Memory B cell (primary cell): Measurements from ENCODE around the gene SSX2IP.

ENCODE experiments used
- ATAC-seq: fragments of 150-1000 bp; cut with Tn5 transposase; 2 replicates; pipeline ENCODE4 v1.10.0; 2021; ENCODE audit warnings: low read depth, mild to moderate bottlenecking, moderate library complexity
- DNase-seq, 2 donors: peaks; one replicate each; pipeline ENCODE4 v3.0.0; 2022; ENCODE audit warnings: low spot score in 2 of 2
- H3K27ac Mint-ChIP-seq: one replicate; pipeline ENCODE4 v1.8.0; 2022; ENCODE audit warnings: mild to moderate bottlenecking, moderate library complexity, mixed read lengths
- H3K27me3 Mint-ChIP-seq: one replicate; pipeline ENCODE4 v1.8.0; 2022; ENCODE audit warnings: mixed read lengths
- H3K36me3 Mint-ChIP-seq: one replicate; pipeline ENCODE4 v1.8.0; 2022; ENCODE audit warnings: mild to moderate bottlenecking, mixed read lengths
- H3K4me1 Mint-ChIP-seq: one replicate; pipeline ENCODE4 v1.8.0; 2022; ENCODE audit warnings: mixed read lengths
- H3K4me3 Mint-ChIP-seq: one replicate; pipeline ENCODE4 v1.8.0; 2022; ENCODE audit warnings: mild to moderate bottlenecking, moderate library complexity, mixed read lengths
- H3K9me3 Mint-ChIP-seq: one replicate; pipeline ENCODE4 v1.8.0; 2022; ENCODE audit warnings: mixed read lengths

SSX2IP gene

DNA sequence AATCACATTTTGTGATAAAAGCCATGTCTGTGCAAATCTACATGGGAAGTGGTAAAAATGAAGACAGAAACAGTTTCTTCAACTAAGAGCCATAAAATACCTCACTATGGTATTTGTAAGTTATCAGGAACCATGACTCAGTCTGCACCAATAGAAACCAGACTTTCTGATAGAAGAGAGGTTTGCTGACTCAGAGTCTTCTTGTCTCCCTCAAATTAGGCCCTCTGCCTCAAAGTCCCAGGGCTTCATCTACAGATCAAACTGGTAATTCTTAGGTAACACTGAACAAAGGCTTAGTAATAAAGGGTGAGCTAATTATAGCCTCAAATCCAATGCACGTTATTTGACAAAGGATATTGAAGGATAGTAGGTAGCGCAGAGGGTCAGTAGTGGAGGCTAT lies 30.9 kb upstream of the SSX2IP start:
- H3K27ac Mint-ChIP-seq: no peak overlapping the region
- no peaks in the 10 kb centered on the region for H3K4me1 Mint-ChIP-seq
- H3K36me3 Mint-ChIP-seq: no peaks in the 10 kb centered on the region
- H3K27me3 Mint-ChIP-seq: peaks cover 9% of the 10 kb centered on the region
- no peak overlapping the region for H3K4me3 Mint-ChIP-seq
- no peaks in the 10 kb centered on the region for H3K9me3 Mint-ChIP-seq
- DNase-seq (no peak), ATAC-seq (no peak)

DNA sequence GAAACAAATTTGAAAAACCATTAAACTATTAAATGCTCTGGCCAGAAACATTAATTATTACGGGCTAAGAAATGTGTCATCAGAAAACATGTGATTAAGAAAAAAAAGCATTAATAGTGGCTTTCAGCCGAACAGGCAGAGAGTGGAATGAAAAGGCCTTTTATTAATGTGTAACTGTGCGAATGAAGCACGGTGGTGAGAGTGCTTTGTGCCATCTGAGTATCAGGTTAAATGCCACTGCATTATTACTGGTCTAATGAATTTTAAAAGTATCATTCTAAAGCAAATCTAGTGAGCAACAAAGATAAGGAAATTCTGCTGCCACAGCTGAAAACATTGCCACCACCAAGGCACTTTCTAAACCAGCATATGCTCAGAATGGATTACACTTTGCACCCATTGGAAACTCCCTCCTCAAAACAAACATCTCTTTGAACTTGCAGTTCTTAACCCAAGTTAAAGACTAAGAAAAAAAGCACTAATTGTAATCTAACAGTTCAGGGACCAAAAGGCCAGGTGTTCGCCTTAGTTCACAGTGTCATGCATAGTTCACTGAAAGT lies 30.0 kb upstream of the SSX2IP start:
- ATAC-seq (no peak), DNase-seq (no peak)
- Mint-ChIP-seq H3K4me3 (no peak overlapping the region), H3K27me3 (peaks cover 6% of the 10 kb centered on the region), H3K4me1 (no peaks in the 10 kb centered on the region), H3K9me3 (no peaks in the 10 kb centered on the region), H3K27ac (no peak overlapping the region), H3K36me3 (no peaks in the 10 kb centered on the region)

DNA sequence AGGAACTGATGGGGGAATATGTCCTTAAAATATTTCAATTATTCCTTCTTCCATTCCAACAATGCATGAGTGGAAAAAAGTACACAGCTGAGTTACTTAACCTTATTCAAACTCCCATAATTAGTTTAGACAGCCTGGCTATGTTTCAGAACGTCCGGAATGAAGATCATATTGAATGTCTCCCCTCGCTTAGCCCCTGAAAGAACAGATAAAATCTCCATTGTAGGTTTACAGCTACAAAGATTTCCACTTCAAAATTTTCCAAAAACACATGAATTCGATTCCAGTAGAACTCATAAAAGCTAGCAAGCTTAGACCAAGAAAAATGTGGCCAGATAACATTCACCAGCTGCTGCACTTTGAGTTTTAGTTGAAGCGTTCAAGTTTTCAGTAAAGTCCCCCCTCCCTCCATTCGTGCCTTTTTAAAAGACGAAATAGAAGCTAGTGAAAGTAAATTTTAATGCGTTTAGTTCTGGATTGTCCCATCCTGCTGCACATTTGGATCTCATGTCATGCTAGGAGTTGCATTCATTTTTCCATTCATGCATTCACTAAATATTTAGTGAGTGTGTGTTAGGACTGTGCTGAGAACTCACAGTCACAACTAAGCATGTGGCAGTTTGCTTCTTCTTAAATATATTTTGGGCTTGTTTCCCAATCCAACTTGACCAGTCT lies 29.4 kb upstream of the SSX2IP start:
- H3K27me3 Mint-ChIP-seq: peaks cover 5% of the 10 kb centered on the region
- no peak for DNase-seq
- no peaks in the 10 kb centered on the region for H3K36me3 Mint-ChIP-seq
- H3K4me1 Mint-ChIP-seq: no peaks in the 10 kb centered on the region
- H3K27ac Mint-ChIP-seq: no peak overlapping the region
- no peaks in the 10 kb centered on the region for H3K9me3 Mint-ChIP-seq
- ATAC-seq: no peak
- H3K4me3 Mint-ChIP-seq: no peak overlapping the region

DNA sequence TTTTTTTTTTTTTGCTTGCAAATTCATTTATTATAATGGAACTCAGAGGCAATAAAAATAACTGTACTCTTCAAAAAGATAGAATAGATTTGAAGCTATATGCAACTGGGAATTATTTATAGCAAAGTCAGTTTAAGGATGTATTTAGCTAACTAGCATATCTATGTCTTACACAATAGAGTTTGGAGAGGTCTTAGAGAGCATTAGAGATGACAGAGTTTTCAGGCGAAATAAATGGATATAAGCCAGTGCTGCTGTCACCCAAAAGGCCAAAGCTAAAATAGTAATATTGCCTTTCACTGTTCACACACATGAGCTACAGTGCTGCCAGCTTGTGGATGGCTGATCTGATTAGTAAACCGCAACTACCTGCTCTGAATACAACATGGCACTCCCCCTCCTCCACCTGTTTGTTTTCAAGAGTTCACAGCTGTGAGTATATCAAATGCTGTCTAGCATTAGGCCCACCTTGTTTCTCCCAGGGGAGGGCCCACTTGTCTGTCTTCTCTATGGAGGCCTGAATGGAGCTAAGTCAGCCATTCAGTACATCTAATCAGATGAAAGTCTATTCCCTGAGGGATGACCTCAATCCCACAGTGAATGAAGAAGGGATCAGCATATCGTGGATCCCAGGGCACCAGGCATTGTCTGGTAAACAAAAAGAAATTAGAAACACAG lies 25.2 kb upstream of the SSX2IP start:
- ATAC-seq: no peak
- Mint-ChIP-seq H3K4me3 (no peak overlapping the region), H3K27me3 (peaks cover 3% of the 10 kb centered on the region), H3K27ac (no peak overlapping the region), H3K36me3 (no peaks in the 10 kb centered on the region), H3K9me3 (no peaks in the 10 kb centered on the region), H3K4me1 (no peaks in the 10 kb centered on the region)
- DNase-seq: no peak

DNA sequence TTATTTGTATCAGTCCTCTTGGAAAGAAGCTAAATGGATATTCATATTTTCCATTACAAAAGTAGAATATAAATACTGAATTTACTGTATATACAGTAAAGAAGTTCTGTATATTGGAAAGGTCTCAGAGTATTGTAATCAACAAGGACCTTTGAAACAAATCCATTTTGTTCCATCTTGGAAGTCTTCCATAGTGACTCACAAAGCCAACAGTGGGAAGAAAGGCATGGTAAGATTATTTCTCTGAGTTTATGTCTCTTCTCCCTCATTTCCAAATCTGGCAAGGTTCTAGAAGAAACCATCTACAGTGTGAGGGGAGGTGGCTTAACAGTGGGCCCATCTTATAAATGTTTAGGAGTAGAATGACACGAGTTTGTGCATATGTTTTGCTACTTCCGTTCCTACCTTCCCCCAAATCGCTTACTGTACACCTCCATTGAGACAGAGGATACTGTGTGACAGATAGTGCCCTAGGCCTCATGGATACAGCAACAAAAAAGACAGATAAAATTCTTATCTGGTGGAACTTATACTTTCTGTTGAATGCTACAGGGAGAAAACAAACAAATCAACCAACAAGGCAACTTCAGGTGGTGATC lies 22.1 kb upstream of the SSX2IP start:
- ATAC-seq: no peak
- Mint-ChIP-seq H3K9me3 (no peaks in the 10 kb centered on the region), H3K27me3 (peaks cover 3% of the 10 kb centered on the region), H3K27ac (no peak overlapping the region), H3K4me3 (no peak overlapping the region), H3K36me3 (no peaks in the 10 kb centered on the region), H3K4me1 (no peaks in the 10 kb centered on the region)
- DNase-seq: no peak

DNA sequence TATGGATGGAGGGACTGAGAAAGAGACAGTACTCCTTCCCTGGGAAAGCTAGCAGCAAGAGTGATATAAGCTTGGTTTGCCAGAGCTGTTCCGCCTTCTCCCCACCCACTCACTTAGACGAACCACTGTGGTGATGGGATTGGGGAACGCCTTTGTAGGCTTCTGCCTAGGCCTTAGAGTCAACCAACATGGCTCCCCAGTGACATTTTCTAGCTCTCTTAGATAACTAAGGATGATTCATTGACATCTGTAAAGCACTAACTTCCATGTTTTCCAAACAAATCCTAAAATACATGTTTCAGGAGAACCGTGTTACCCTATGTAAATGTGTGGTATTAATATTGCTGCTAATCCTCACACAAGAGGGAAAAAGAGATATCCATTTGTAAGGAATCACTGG lies 21.6 kb upstream of the SSX2IP start:
- no peaks in the 10 kb centered on the region for H3K9me3 Mint-ChIP-seq
- no peak overlapping the region for H3K27ac Mint-ChIP-seq
- ATAC-seq (no peak), DNase-seq (no peak)
- H3K4me3 Mint-ChIP-seq: no peak overlapping the region
- H3K36me3 Mint-ChIP-seq: no peaks in the 10 kb centered on the region
- H3K4me1 Mint-ChIP-seq: no peaks in the 10 kb centered on the region
- H3K27me3 Mint-ChIP-seq: peaks cover 3% of the 10 kb centered on the region

DNA sequence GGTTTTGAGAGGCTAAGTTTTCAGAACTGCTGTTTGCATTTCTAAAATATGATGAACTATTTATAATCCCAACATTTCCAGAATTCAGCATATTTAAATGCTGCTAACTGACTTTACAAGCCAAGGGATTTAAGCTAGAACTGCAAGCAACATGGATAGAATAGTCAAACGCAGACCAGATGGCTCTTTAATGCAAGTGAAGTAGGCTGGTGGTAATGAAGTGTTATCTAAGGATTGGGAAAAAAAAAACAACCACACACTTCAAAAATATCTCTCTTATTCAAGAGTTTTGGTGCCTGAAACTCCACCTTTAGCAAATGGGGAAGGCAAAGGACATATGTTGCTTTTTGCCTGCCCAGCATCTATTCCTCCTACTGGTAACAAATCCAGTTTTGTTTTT lies 20.9 kb upstream of the SSX2IP start:
- ATAC-seq (no peak), DNase-seq (no peak)
- Mint-ChIP-seq H3K36me3 (no peaks in the 10 kb centered on the region), H3K4me1 (no peaks in the 10 kb centered on the region), H3K4me3 (no peak overlapping the region), H3K9me3 (no peaks in the 10 kb centered on the region), H3K27me3 (peaks cover 3% of the 10 kb centered on the region), H3K27ac (no peak overlapping the region)

DNA sequence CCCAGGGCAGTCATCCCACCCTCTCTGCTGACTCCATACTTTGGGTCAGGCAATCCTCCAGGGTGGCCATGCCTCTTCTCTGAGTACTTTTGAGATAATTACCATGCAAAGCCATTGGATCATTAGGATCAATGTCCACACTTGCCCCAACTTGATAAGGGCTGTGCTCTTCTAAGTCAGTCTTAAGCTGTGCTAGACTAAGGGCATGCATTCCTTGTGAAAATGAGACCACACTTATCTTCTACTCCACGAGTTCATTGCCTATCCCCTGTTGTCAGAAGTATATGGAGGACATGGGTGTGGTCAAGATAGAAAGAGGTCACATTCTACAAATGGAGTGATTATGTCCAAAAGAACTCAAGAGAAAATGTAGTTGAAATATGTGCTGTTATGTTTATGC lies 18.9 kb upstream of the SSX2IP start:
- no peak overlapping the region for H3K27ac Mint-ChIP-seq
- no peaks in the 10 kb centered on the region for H3K36me3 Mint-ChIP-seq
- no peaks in the 10 kb centered on the region for H3K9me3 Mint-ChIP-seq
- H3K4me1 Mint-ChIP-seq: no peaks in the 10 kb centered on the region
- no peak overlapping the region for H3K4me3 Mint-ChIP-seq
- H3K27me3 Mint-ChIP-seq: peaks cover 2% of the 10 kb centered on the region
- ATAC-seq (no peak), DNase-seq (no peak)

DNA sequence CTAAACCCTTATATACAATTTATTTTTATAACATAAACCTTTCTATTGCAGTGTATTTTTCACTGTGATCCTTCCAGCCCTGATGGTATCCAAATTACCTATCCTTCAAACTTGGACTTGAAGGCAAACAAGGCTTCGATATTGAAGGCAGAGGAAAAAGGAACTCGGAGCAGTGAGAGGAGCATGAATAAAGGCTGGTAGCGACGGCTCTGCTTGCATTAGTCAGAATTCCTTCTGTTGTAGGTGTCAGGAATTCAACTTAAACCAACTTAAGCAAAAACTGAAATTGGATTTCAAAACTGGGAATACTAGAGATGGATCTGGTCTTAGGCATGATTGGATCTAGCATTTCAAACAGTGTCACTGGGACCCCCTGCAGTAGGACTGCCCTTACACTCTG lies 17.8 kb upstream of the SSX2IP start:
- Mint-ChIP-seq H3K4me3 (no peak overlapping the region), H3K9me3 (no peaks in the 10 kb centered on the region), H3K27me3 (no peaks in the 10 kb centered on the region), H3K27ac (no peak overlapping the region), H3K36me3 (no peaks in the 10 kb centered on the region), H3K4me1 (no peaks in the 10 kb centered on the region)
- DNase-seq (no peak), ATAC-seq (no peak)

DNA sequence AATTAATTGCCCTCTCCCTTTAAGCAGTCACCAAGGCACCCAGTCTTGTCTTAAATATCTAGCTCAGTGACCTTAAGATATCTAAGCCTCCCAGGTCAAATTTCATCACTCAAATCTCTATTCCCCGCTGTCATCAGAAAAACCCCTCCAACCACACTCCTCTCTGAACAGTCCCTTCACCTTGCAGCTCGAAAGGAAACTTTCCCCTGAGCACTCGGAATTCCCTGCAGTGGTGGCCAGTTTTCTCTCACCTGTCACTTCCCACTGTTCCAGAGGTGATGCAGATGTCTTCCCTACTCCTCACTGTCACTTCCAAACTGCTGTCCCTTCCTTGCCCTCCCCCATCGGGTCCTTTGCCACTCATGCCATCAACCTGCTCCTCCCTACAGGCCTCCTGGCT lies 15.3 kb upstream of the SSX2IP start:
- Mint-ChIP-seq H3K4me3 (no peak overlapping the region), H3K36me3 (no peaks in the 10 kb centered on the region), H3K27ac (no peak overlapping the region), H3K9me3 (no peaks in the 10 kb centered on the region), H3K27me3 (peaks cover 3% of the 10 kb centered on the region), H3K4me1 (no peaks in the 10 kb centered on the region)
- ATAC-seq (no peak), DNase-seq (no peak)

DNA sequence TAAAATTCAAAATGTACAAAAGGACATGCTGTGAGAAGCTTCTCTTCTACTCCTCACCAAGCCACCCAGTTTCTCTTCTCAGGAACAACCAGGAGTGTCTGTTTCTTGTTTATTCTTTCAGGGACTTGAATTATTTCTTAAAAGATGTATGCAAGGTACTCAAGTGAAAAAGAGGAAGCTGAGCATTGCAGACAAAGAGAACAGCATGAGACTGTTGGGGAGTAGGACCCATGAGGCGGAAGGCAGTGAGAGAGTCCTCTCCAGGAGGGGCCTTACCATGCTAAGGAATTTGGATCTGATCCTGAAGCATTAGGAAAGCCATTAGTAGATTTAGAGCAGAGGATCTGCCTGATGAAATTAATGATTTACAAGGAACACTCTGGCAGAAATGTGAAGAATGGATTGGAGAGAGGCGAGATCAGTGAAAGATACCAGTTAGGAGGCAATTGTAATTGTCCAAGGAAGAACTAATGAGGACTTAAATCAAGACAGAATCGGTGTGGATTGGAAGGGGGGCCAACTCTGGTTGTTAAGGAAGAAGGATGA lies 14.7 kb upstream of the SSX2IP start:
- Mint-ChIP-seq H3K9me3 (no peaks in the 10 kb centered on the region), H3K4me1 (peaks cover 5% of the 10 kb centered on the region), H3K36me3 (no peaks in the 10 kb centered on the region), H3K27me3 (peaks cover 3% of the 10 kb centered on the region), H3K4me3 (no peak overlapping the region), H3K27ac (no peak overlapping the region)
- peak; percentile 66 for ATAC-seq
- DNase-seq: no peak

DNA sequence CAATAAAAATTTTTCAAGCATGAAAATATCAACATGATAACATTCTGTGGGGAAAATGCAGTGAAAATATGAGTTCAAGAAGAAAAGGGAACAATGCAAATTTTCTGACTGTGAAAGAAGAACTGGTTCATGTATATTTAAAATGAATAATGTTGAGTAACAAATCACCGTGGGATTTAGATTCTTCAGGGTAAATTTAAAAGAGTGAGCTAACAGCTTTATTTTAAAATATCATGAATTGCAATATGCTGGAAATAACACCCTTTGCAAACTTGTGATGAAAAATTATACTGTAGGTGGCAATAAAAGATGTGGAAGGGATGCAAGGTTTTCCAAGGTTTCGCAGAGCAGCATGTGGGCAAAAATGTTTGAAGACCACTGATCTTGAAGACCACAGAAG lies 13.2 kb upstream of the SSX2IP start:
- H3K36me3 Mint-ChIP-seq: no peaks in the 10 kb centered on the region
- H3K27ac Mint-ChIP-seq: no peak overlapping the region
- H3K27me3 Mint-ChIP-seq: peaks cover 3% of the 10 kb centered on the region
- peaks cover 10% of the 10 kb centered on the region for H3K4me1 Mint-ChIP-seq
- ATAC-seq: no peak
- H3K4me3 Mint-ChIP-seq: no peak overlapping the region
- H3K9me3 Mint-ChIP-seq: no peaks in the 10 kb centered on the region
- no peak for DNase-seq

DNA sequence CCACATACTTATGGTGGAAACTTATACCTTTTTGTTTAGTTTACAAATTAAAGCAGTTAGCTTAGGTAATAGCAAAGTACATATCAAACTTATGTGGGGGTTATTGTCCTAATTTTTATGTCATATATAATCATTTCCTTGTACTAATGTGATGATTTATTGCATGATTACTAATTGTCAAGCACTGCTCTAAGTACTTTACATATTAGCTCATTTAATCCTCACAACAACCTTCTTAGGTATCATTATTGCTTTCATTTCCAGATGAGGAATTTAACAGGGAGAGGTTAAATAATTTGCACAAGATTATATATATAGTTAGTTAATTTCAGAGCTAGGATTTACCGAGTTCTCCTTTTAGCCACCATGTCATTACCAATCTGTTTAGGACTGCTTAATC lies 11.9 kb upstream of the SSX2IP start:
- Mint-ChIP-seq H3K27ac (no peak overlapping the region), H3K9me3 (no peaks in the 10 kb centered on the region), H3K4me3 (no peak overlapping the region), H3K36me3 (no peaks in the 10 kb centered on the region), H3K4me1 (peaks cover 10% of the 10 kb centered on the region), H3K27me3 (peaks cover 3% of the 10 kb centered on the region)
- ATAC-seq (no peak), DNase-seq (no peak)

DNA sequence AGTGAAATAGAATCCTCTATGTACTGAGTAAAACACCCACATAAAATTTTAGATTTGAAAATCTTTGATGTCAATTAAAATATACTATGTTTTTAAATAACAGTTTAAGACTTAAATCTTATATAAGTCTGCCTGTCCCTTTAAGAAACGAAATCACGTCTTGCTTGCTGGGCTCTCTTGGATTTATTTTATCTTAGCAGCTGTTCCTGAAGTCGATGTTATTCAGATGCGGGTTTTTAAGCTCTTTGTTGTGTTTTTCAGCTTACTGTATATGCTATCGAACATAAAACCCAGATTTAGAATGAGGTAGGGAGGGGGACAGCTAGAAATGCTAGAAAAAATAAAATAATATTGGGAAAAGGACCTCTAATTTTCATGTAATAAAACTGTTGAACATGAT lies 11.1 kb upstream of the SSX2IP start:
- no peaks in the 10 kb centered on the region for H3K36me3 Mint-ChIP-seq
- no peak overlapping the region for H3K27ac Mint-ChIP-seq
- H3K27me3 Mint-ChIP-seq: peaks cover 3% of the 10 kb centered on the region
- DNase-seq: no peak
- no peak for ATAC-seq
- no peaks in the 10 kb centered on the region for H3K9me3 Mint-ChIP-seq
- H3K4me1 Mint-ChIP-seq: peaks cover 10% of the 10 kb centered on the region
- no peak overlapping the region for H3K4me3 Mint-ChIP-seq
